ENCODE data around the gene NT5M.

DNA sequence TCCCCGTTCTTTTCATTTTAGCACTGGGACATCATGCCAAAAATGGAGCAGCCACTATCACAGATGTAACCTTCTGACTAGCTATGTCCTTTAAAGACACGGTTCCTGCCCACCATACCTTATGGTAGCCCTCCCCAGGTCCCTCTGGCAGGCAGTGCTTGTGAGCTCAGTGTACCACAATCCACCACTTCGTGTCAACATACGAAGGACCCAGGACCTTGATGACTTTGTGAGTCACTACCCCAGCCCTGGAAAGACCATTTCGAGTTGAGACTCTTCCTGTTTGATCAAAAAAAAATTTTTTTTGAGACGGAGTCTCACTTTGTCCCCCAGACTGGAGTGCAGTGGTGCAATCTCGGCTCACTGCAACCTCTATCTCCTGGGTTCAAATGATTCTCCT, 45.2 kb upstream of the NT5M start:
- TF ChIP-seq, protein P1, sequence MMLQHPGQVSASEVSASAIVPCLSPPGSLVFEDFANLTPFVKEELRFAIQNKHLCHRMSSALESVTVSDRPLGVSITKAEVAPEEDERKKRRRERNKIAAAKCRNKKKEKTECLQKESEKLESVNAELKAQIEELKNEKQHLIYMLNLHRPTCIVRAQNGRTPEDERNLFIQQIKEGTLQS (CRISPR knock-in tag; conservative IDR thresholded peaks at IDR 0.05), result no peak
- TF ChIP-seq, protein P2, sequence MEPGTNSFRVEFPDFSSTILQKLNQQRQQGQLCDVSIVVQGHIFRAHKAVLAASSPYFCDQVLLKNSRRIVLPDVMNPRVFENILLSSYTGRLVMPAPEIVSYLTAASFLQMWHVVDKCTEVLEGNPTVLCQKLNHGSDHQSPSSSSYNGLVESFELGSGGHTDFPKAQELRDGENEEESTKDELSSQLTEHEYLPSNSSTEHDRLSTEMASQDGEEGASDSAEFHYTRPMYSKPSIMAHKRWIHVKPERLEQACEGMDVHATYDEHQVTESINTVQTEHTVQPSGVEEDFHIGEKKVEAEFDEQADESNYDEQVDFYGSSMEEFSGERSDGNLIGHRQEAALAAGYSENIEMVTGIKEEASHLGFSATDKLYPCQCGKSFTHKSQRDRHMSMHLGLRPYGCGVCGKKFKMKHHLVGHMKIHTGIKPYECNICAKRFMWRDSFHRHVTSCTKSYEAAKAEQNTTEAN (CRISPR knock-in tag; IDR thresholded peaks at IDR 0.05), result no peak
- TF ChIP-seq, protein P3, sequence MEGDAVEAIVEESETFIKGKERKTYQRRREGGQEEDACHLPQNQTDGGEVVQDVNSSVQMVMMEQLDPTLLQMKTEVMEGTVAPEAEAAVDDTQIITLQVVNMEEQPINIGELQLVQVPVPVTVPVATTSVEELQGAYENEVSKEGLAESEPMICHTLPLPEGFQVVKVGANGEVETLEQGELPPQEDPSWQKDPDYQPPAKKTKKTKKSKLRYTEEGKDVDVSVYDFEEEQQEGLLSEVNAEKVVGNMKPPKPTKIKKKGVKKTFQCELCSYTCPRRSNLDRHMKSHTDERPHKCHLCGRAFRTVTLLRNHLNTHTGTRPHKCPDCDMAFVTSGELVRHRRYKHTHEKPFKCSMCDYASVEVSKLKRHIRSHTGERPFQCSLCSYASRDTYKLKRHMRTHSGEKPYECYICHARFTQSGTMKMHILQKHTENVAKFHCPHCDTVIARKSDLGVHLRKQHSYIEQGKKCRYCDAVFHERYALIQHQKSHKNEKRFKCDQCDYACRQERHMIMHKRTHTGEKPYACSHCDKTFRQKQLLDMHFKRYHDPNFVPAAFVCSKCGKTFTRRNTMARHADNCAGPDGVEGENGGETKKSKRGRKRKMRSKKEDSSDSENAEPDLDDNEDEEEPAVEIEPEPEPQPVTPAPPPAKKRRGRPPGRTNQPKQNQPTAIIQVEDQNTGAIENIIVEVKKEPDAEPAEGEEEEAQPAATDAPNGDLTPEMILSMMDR (IDR thresholded peaks at IDR 0.05), result no peak
- TF ChIP-seq GABPB1 (CRISPR knock-in tag; IDR thresholded peaks at IDR 0.05) (no peak), CREB1 (CRISPR knock-in tag; IDR thresholded peaks at IDR 0.05) (no peak), NR2C2 (CRISPR knock-in tag; IDR thresholded peaks at IDR 0.05) (no peak), FOXJ3 (CRISPR knock-in tag; IDR thresholded peaks at IDR 0.05; ENCODE audit: borderline replicate concordance) (no peak)
